Measurements from ENCODE around the gene STPG1.

DNA sequence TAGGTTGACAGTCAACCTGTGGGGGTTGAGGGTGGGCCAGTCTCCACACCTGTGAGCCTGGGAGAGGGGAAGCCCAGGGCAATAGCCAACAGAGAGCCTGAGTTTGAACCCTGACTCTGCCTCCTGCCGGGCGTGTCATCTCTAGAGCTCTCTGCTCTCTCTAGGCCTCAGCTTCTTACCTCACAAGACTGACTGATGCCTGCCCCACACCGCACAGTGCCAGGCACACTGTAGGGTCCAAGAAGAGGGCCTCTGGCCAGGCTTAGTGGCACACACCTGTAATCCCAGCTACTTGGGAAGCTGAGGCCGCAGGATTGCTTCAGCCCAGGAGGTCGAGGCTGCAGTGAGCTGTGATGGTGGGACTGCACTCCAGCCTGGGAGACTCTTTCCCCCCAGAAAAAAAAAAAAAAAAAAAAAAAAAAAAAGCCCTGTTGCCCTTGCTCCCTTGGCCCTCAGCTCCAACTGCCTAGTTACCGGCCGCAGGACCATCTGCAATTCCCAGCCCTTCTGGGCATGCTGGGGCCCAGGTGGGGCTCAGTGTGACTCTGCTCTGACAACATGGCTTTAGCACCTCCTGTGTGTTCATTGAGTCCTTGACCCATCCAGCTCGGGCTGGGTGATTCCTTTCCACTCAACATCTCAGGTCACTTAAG, 69.4 kb downstream of the STPG1 start:
- TF ChIP-seq POLR2AphosphoS5 (IDR thresholded peaks at IDR 0.05; ENCODE audit: low read depth): no peak
- TF ChIP-seq, protein P1, sequence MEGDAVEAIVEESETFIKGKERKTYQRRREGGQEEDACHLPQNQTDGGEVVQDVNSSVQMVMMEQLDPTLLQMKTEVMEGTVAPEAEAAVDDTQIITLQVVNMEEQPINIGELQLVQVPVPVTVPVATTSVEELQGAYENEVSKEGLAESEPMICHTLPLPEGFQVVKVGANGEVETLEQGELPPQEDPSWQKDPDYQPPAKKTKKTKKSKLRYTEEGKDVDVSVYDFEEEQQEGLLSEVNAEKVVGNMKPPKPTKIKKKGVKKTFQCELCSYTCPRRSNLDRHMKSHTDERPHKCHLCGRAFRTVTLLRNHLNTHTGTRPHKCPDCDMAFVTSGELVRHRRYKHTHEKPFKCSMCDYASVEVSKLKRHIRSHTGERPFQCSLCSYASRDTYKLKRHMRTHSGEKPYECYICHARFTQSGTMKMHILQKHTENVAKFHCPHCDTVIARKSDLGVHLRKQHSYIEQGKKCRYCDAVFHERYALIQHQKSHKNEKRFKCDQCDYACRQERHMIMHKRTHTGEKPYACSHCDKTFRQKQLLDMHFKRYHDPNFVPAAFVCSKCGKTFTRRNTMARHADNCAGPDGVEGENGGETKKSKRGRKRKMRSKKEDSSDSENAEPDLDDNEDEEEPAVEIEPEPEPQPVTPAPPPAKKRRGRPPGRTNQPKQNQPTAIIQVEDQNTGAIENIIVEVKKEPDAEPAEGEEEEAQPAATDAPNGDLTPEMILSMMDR (IDR thresholded peaks at IDR 0.05; ENCODE audit: insufficient read depth, low read length): no peak
